Nephron progenitor cell (in vitro differentiated cells): ENCODE results near the gene C1orf185.
"Not testable (repeated sequence)": the region's sequence is repeated elsewhere in the genome, so short reads cannot be mapped to it uniquely, and the experiment has no call there.

Experiments
- DNase-seq: peaks from one replicate; pipeline ENCODE4 v3.0.0; 2021
- H3K27ac Mint-ChIP-seq: 2 replicates; pipeline ENCODE4 v1.8.0; 2021; ENCODE audit warnings: mild to moderate bottlenecking, moderate library complexity, mixed read lengths
- H3K27me3 Mint-ChIP-seq: 2 replicates; pipeline ENCODE4 v1.8.0; 2021; ENCODE audit warnings: mild to moderate bottlenecking, low read depth, mixed read lengths; ENCODE audit not compliant: poor library complexity
- H3K36me3 Mint-ChIP-seq: 2 replicates; pipeline ENCODE4 v1.8.0; 2021; ENCODE audit warnings: low read depth, mixed read lengths
- H3K4me1 Mint-ChIP-seq: 2 replicates; pipeline ENCODE4 v1.8.0; 2021; ENCODE audit warnings: mixed read lengths
- H3K4me3 Mint-ChIP-seq: 2 replicates; pipeline ENCODE4 v1.8.0; 2021; ENCODE audit warnings: mild to moderate bottlenecking, moderate library complexity, mixed read lengths
- H3K9me3 Mint-ChIP-seq: 2 replicates; pipeline ENCODE4 v1.8.0; 2021; ENCODE audit warnings: mild to moderate bottlenecking, moderate library complexity, mixed read lengths
- CTCF ChIP-seq: fragments of 200-600 bp; sonication (generic); IDR thresholded peaks from 2 replicates; pipeline ENCODE4 v1.5.0; 2021; ENCODE audit warnings: antibody characterized with exemption

The C1orf185 gene

GRCh38 chr1:51119331-51119730 lies 17.3 kb downstream of the C1orf185 start:
- H3K9me3 Mint-ChIP-seq: no peaks in the 10 kb centered on the region
- H3K4me1 Mint-ChIP-seq: no peaks in the 10 kb centered on the region
- no peak overlapping the region for H3K4me3 Mint-ChIP-seq
- no peak overlapping the region for H3K27ac Mint-ChIP-seq
- TF ChIP-seq CTCF: no peak
- H3K27me3 Mint-ChIP-seq: peaks cover 11% of the 10 kb centered on the region
- no peak for DNase-seq
- H3K36me3 Mint-ChIP-seq: no peaks in the 10 kb centered on the region

GRCh38 chr1:51120629-51121028 lies 18.6 kb downstream of the C1orf185 start:
- DNase-seq: no peak
- Mint-ChIP-seq H3K27ac (no peak overlapping the region), H3K27me3 (peaks cover 16% of the 10 kb centered on the region), H3K9me3 (no peaks in the 10 kb centered on the region), H3K4me3 (no peak overlapping the region), H3K4me1 (no peaks in the 10 kb centered on the region), H3K36me3 (no peaks in the 10 kb centered on the region)
- no peak for TF ChIP-seq CTCF

GRCh38 chr1:51127152-51127551 lies 25.1 kb downstream of the C1orf185 start:
- H3K27me3 Mint-ChIP-seq: peaks cover 18% of the 10 kb centered on the region
- H3K4me1 Mint-ChIP-seq, H3K27ac Mint-ChIP-seq, H3K36me3 Mint-ChIP-seq, DNase-seq, H3K4me3 Mint-ChIP-seq, H3K9me3 Mint-ChIP-seq: not testable (repeated sequence)

GRCh38 chr1:51131185-51131584 lies 29.2 kb downstream of the C1orf185 start:
- Mint-ChIP-seq H3K4me1 (no peaks in the 10 kb centered on the region), H3K9me3 (peaks cover 26% of the 10 kb centered on the region), H3K27ac (no peak overlapping the region), H3K36me3 (no peaks in the 10 kb centered on the region), H3K27me3 (peaks cover 8% of the 10 kb centered on the region), H3K4me3 (no peak overlapping the region)
- no peak for TF ChIP-seq CTCF
- DNase-seq: no peak

- no peak overlapping the region for H3K27ac Mint-ChIP-seq
- no peaks in the 10 kb centered on the region for H3K4me1 Mint-ChIP-seq
- peaks cover 10% of the 10 kb centered on the region for H3K27me3 Mint-ChIP-seq
- no peaks in the 10 kb centered on the region for H3K36me3 Mint-ChIP-seq
- DNase-seq: no peak
- peaks cover 26% of the 10 kb centered on the region for H3K9me3 Mint-ChIP-seq
- H3K4me3 Mint-ChIP-seq: no peak overlapping the region
- no peak for TF ChIP-seq CTCF
Observed at GRCh38 chr1:51133045-51133444, 31.0 kb downstream of the C1orf185 start.

- not testable (repeated sequence) for H3K27me3 Mint-ChIP-seq, H3K27ac Mint-ChIP-seq, H3K4me3 Mint-ChIP-seq, H3K4me1 Mint-ChIP-seq, DNase-seq, H3K36me3 Mint-ChIP-seq
- peaks cover 13% of the 10 kb centered on the region for H3K9me3 Mint-ChIP-seq
Observed at GRCh38 chr1:51137696-51138095, 35.7 kb downstream of the C1orf185 start.

- Mint-ChIP-seq H3K4me3 (no peak overlapping the region), H3K27ac (no peak overlapping the region), H3K36me3 (no peaks in the 10 kb centered on the region), H3K4me1 (no peaks in the 10 kb centered on the region), H3K27me3 (peaks cover 9% of the 10 kb centered on the region), H3K9me3 (no peaks in the 10 kb centered on the region)
- no peak for TF ChIP-seq CTCF
- DNase-seq: no peak
Observed at GRCh38 chr1:51139474-51139873, 37.4 kb downstream of the C1orf185 start.
